Activated CD4-positive, alpha-beta T cell treated with anti-CD3 and anti-CD28 coated beads for 1 hour (primary cell): Measurements from ENCODE around the gene TBC1D12.
"Not testable (repeated sequence)": the region's sequence is repeated elsewhere in the genome, so short reads cannot be mapped to it uniquely, and the experiment has no call there.

Source experiments
- DNase-seq: peaks from one replicate; pipeline ENCODE4 v3.0.0-alpha.2; 2020

The TBC1D12 gene

DNA sequence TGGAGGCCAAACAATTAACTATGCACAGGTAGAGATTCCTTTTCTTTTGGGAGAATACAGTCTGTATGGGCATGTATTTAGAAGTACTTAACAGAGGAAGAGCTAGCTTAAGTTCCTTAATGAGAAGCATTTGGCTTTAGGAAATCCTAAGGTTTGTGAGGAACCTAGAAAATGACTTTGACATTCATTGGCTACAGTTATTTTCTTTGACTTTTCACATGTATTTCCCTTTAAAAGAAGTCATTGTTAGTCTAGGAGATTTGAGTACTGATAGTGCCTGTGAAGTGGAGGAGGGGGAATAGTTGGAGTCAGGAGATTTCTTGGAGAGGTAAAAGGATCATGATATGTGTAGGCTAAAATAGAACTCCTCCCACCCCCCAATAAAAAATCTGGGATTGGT, 146.9 kb downstream of the TBC1D12 start:
- DNase-seq = no peak

DNA sequence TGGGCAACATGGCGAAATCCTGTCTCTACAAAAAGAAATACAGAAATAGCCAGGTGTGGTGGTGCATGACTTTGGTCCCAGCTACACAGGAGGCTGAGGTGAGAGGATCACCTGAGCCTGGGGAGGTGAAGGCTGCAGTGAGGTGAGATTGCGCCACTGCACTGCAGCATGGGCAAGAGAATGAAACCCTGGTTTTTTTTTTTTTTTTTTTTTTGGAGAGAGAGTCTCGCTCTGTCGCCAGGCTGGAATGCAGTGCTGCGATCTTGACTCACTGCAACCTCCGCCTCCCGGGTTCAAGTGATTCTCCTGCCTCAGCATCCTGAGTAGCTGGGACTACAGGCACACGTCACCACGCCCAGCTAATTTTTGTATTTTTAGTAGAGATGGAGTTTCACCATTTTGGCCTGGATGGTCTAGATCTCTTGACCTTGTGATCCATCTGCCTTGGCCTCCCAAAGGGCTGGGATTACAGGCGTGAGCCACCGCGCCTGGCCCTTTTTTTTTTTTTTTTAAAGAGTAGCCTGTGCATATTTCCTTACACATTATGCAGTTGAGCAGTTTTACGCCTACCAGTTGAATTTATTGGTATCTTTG, 165.5 kb downstream of the TBC1D12 start:
- not testable (repeated sequence) for DNase-seq

DNA sequence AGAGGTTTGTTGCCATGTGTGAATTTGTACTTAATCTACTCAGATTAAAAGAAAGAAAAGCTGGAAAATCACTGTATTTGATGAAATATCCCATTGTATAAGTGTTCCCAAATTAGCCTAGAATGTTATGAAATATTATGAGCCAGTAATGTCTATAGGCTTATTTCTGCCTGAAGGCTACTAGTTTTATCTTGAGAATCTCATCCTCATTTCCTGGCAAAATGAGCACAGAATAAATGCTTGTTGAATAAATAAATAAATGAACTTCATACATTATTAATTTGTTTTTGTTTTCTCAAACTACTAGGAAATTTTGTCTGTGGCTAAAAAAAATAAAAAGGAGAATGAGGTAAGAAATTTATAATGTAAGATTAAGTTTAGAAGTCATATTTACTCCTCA, 168.7 kb downstream of the TBC1D12 start:
- DNase-seq = no peak

DNA sequence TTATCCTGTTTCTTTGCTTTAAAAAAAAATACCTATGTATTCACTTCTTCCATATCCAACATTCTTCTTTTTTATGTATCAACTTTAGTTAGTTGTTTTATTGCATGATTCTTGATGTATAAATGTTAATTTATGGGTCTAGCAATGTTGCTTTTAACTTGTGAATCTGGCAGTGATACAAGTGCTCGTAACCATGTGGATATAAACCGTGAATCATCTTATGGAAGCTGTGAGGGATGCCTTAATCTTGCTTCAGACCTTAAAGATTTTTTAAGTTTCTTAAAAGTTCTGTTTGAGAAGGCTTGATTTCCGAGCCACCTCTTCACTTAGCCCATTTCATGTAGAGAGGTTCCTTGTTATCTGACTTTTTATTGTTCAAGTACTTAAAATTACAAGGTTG, 169.2 kb downstream of the TBC1D12 start:
- no peak for DNase-seq

DNA sequence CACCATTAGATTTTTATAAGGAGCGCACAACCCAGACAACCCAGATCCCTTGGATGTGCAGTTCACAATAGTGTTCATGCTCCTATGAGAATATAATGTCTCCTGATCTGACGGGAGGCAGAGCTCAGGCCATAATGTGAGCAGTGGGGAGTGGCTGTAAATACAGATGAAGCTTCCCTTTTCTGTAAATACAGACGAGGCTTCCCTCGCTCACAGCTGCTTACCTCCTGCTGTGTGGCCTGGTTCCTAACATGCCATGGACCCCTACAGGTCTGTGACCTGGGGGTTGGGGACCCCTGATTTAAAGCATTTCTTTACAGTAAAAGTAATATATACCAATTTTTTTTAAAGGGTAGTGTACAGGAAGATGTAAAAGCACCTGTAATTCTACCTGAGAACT, 176.4 kb downstream of the TBC1D12 start:
- DNase-seq = no peak

DNA sequence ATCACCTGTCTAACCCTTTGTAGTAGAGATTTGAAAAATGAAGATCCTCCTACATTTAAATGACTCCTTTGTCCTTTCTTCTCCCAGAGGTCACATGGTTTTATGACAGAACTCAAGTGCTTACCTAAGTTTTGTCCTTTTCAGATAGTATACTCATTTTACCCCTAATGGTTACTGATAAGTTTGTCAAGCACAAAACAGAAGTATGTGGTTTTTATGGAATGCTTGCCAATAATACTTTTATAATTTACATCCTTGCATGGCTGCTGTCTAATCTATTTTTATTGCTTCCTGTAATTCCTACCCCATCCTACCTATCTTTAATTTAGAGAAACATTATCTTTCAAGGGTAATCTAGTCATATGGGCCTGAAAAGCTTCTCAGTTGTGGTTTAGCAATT, 180.8 kb downstream of the TBC1D12 start:
- no peak for DNase-seq
